Activated T-cell treated with anti-CD3 and anti-CD28 coated beads, Interleukin-2, amount 50 U/mL, for 4 hours (primary cell): Measurements from ENCODE around the gene SMARCA2. TPM values are rescaled to one million over a fixed set of nuclear protein-coding genes. Genes with fewer than 3 reads are reported as not detected.
A peak's percentile ranks its signal among the peaks of the same experiment; 100 is the strongest.

Experiments used
- ATAC-seq, 2 donors: fragments of 200-7000 bp; cut with Tn5 transposase; one replicate each; pipeline ENCODE4 v1.10.0; 2021
- DNase-seq: peaks from one replicate; pipeline ENCODE4 v3.0.0-alpha.2; 2020
- H3K27me3 Mint-ChIP-seq: one replicate; pipeline ENCODE4 v1.8.0; 2021; ENCODE audit warnings: low read depth, mixed read lengths
- H3K36me3 Mint-ChIP-seq: one replicate; pipeline ENCODE4 v1.8.0; 2022; ENCODE audit warnings: mixed read lengths; ENCODE audit not compliant: insufficient read depth
- H3K4me1 Mint-ChIP-seq: one replicate; pipeline ENCODE4 v1.8.0; 2021; ENCODE audit warnings: low read depth, mixed read lengths
- H3K4me3 Mint-ChIP-seq: one replicate; pipeline ENCODE4 v1.8.0; 2021; ENCODE audit warnings: mild to moderate bottlenecking, moderate library complexity, mixed read lengths
- H3K9me3 Mint-ChIP-seq: one replicate; pipeline ENCODE4 v1.8.0; 2021; ENCODE audit warnings: mixed read lengths
- total RNA-seq, 3 donors: library from RNA; stranded (reverse); gene quantifications; one replicate each; pipeline ENCODE4 v1.2.1, GENCODE V29; 2021

The SMARCA2 gene
- total RNA-seq, 3 donors from 2014 or later, result 65.4 to 120 (median 93.5) TPM

DNA sequence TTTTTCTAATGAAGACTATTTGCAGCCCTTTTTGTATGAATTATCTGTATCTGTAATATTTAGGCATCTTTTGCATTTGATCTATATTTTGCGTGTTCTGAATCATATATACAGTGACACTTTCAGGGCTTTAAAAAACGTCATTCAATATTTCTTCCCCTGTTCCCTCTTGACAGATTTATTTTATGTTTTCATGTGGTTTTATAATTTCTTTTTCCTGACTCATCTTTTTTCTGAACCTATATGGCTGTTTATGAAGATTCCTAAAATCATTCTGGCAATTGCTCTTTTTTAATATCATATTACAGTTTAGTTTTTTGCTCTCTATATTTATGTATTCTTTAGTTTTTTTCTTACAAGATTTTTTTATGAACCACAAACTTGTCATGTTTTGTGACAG lies 67.6 kb downstream of the SMARCA2 start:
- no peak overlapping the region for H3K4me3 Mint-ChIP-seq
- peaks cover 12% of the 10 kb centered on the region for H3K4me1 Mint-ChIP-seq
- no peaks in the 10 kb centered on the region for H3K9me3 Mint-ChIP-seq
- ATAC-seq, result no peak
- peaks cover 56% of the 10 kb centered on the region for H3K36me3 Mint-ChIP-seq
- no peaks in the 10 kb centered on the region for H3K27me3 Mint-ChIP-seq
- DNase-seq, result no peak

GRCh38 chr9:2083479-2083878 lies 68.3 kb downstream of the SMARCA2 start:
- Mint-ChIP-seq H3K4me3 (no peak overlapping the region), H3K36me3 (peaks cover 59% of the 10 kb centered on the region), H3K9me3 (no peaks in the 10 kb centered on the region), H3K4me1 (peaks cover 14% of the 10 kb centered on the region), H3K27me3 (no peaks in the 10 kb centered on the region)
- DNase-seq, result no peak
- no peak for ATAC-seq

GRCh38 chr9:2085716-2086115 lies 70.6 kb downstream of the SMARCA2 start:
- no peak overlapping the region for H3K4me3 Mint-ChIP-seq

DNA sequence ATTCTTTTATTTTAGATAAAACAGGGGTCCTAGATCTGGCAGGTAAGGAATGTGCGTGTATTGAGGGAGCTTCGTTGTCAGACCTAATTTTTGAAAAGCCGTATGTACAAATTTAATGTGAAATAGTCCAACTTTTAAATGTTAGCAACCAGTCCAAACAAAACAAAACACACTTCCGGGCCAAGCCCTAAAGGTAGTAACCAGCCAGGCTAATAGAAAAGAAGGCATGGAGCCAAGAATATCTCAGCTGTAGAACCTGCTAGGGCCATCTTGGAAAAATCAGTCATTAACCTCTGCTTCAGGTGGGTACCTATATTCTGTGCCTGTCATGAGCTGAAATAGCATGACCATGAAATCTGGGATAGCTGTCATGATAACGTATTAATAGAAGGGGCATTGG lies 71.0 kb downstream of the SMARCA2 start:
- peaks cover 52% of the 10 kb centered on the region for H3K36me3 Mint-ChIP-seq
- ATAC-seq (no peak), DNase-seq (no peak)
- H3K4me3 Mint-ChIP-seq, result no peak overlapping the region
- H3K27me3 Mint-ChIP-seq, result no peaks in the 10 kb centered on the region
- H3K9me3 Mint-ChIP-seq, result no peaks in the 10 kb centered on the region
- H3K4me1 Mint-ChIP-seq, result peaks cover 14% of the 10 kb centered on the region

More at GRCh38 chr9:2085716-2086115, 70.6 kb downstream of the SMARCA2 start:
- DNase-seq (no peak), ATAC-seq (no peak)
- Mint-ChIP-seq H3K36me3 (peaks cover 50% of the 10 kb centered on the region), H3K27me3 (no peaks in the 10 kb centered on the region), H3K9me3 (no peaks in the 10 kb centered on the region), H3K4me1 (peaks cover 14% of the 10 kb centered on the region)

DNA sequence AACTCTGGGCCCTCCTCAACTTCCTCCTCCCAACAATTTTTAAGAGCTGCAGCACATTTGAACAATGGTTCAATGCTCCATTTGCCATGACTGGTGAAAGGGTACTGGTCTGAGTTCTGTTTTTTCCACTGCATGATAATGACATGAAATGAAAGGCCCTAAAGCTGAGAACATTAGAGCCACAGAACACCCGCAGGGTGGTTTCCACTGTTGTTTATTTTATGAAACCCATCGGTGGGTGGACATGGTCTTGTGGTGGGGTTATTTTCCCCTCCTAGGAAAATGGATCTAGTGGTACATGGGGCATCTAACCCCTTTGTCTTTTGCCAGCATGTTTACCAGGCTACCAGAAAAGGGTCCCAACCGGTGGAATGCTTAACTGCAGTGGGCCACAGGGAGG lies 71.8 kb downstream of the SMARCA2 start:
- Mint-ChIP-seq H3K27me3 (no peaks in the 10 kb centered on the region), H3K4me3 (no peak overlapping the region), H3K4me1 (peaks cover 14% of the 10 kb centered on the region), H3K9me3 (no peaks in the 10 kb centered on the region), H3K36me3 (peaks cover 50% of the 10 kb centered on the region)
- no peak for DNase-seq
- no peak for ATAC-seq

- Mint-ChIP-seq H3K9me3 (no peaks in the 10 kb centered on the region), H3K27me3 (no peaks in the 10 kb centered on the region), H3K4me1 (peaks cover 14% of the 10 kb centered on the region), H3K36me3 (peaks cover 50% of the 10 kb centered on the region), H3K4me3 (no peak overlapping the region)
- DNase-seq (no peak), ATAC-seq (peak; percentile 87 to 91)
Measured at GRCh38 chr9:2087500-2088313, 72.6 kb downstream of the SMARCA2 start.

GRCh38 chr9:2093920-2094597 lies 78.9 kb downstream of the SMARCA2 start:
- Mint-ChIP-seq H3K9me3 (no peaks in the 10 kb centered on the region), H3K4me1 (no peaks in the 10 kb centered on the region), H3K27me3 (no peaks in the 10 kb centered on the region), H3K36me3 (peaks cover 40% of the 10 kb centered on the region), H3K4me3 (no peak overlapping the region)
- DNase-seq (no peak), ATAC-seq (no peak)

- no peaks in the 10 kb centered on the region for H3K4me1 Mint-ChIP-seq
- no peaks in the 10 kb centered on the region for H3K9me3 Mint-ChIP-seq
- no peaks in the 10 kb centered on the region for H3K27me3 Mint-ChIP-seq
- DNase-seq (no peak), ATAC-seq (no peak)
- peaks cover 45% of the 10 kb centered on the region for H3K36me3 Mint-ChIP-seq
- H3K4me3 Mint-ChIP-seq, result no peak overlapping the region
Measured at GRCh38 chr9:2096376-2096970, 81.3 kb downstream of the SMARCA2 start.

- no peaks in the 10 kb centered on the region for H3K27me3 Mint-ChIP-seq
- no peaks in the 10 kb centered on the region for H3K4me1 Mint-ChIP-seq
- H3K9me3 Mint-ChIP-seq, result no peaks in the 10 kb centered on the region
- DNase-seq (no peak), ATAC-seq (no peak)
- H3K4me3 Mint-ChIP-seq, result no peak overlapping the region
- peaks cover 52% of the 10 kb centered on the region for H3K36me3 Mint-ChIP-seq
Measured at GRCh38 chr9:2106666-2107065, 91.5 kb downstream of the SMARCA2 start.

DNA sequence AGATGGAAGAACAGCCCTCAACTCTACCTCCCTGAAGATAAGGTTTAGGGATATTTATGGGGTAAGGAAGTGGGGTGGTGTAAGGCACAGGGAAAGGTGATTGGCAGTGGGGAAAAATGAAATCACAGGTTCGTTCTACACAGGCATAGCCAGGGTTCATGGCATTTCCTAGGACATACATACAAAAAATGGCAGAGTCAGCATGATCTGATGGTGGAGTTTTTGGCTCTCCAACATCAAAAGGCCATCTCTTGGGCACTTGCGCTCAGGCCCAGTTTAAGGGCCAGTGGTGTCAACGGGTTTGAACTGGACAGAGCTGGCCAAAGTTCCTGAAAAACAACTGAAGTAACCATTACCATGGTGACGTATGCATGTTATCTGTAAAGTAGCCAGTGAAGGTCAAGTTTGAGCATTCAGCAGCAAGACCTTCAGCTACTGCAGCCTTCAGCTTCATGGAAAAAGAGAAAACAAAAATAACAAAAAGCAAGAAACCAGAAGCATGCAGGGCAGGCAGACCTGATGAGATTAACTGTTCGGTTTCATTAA lies 92.8 kb downstream of the SMARCA2 start:
- DNase-seq (no peak), ATAC-seq (no peak)
- H3K4me1 Mint-ChIP-seq, result no peaks in the 10 kb centered on the region
- H3K27me3 Mint-ChIP-seq, result no peaks in the 10 kb centered on the region
- H3K36me3 Mint-ChIP-seq, result peaks cover 57% of the 10 kb centered on the region
- H3K4me3 Mint-ChIP-seq, result no peak overlapping the region
- no peaks in the 10 kb centered on the region for H3K9me3 Mint-ChIP-seq

- H3K27me3 Mint-ChIP-seq, result no peaks in the 10 kb centered on the region
- no peak overlapping the region for H3K4me3 Mint-ChIP-seq
- DNase-seq (no peak), ATAC-seq (no peak)
- H3K9me3 Mint-ChIP-seq, result no peaks in the 10 kb centered on the region
- H3K36me3 Mint-ChIP-seq, result peaks cover 51% of the 10 kb centered on the region
- H3K4me1 Mint-ChIP-seq, result no peaks in the 10 kb centered on the region
Measured at GRCh38 chr9:2109069-2109650, 94.0 kb downstream of the SMARCA2 start.

DNA sequence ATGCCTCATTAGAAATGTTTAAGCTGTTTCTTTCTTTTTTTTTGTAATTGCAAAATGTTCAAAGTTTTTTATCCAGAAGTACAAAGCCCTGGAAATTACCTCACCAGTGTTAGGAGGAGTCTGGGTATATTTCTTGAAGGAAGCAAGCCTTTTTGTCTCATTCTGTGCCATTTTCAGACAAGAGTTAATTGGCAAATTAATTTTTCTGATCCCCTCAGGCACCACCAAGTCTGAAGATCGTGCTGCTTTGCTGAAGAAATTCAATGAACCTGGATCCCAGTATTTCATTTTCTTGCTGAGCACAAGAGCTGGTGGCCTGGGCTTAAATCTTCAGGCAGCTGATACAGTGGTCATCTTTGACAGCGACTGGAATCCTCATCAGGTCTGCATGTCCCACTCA lies 94.9 kb downstream of the SMARCA2 start:
- no peaks in the 10 kb centered on the region for H3K4me1 Mint-ChIP-seq
- H3K9me3 Mint-ChIP-seq, result no peaks in the 10 kb centered on the region
- H3K36me3 Mint-ChIP-seq, result peaks cover 52% of the 10 kb centered on the region
- no peaks in the 10 kb centered on the region for H3K27me3 Mint-ChIP-seq
- DNase-seq (no peak), ATAC-seq (no peak)
- H3K4me3 Mint-ChIP-seq, result no peak overlapping the region

DNA sequence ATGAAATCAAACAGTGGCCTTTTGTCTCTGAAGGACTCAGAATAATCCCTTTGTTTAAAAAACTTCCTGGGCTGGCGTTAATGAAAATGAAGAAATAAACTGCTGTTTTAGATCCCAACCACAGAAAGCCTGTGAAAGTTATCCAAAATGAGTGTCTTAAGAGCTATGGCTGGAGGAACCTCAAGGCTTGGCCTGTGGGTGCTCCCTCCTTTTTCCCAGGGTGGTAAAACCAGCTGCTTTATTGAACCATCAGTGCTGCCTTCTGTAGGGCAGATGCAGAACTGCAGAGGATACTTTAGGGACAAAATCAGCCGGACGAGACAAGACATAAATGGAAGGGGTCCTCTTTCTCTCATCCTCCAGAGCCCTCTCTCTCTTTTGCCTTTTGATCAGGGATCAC lies 100.9 kb downstream of the SMARCA2 start:
- DNase-seq, result no peak
- no peak for ATAC-seq
- Mint-ChIP-seq H3K4me3 (no peak overlapping the region), H3K4me1 (no peaks in the 10 kb centered on the region), H3K36me3 (peaks cover 54% of the 10 kb centered on the region), H3K27me3 (no peaks in the 10 kb centered on the region), H3K9me3 (no peaks in the 10 kb centered on the region)

DNA sequence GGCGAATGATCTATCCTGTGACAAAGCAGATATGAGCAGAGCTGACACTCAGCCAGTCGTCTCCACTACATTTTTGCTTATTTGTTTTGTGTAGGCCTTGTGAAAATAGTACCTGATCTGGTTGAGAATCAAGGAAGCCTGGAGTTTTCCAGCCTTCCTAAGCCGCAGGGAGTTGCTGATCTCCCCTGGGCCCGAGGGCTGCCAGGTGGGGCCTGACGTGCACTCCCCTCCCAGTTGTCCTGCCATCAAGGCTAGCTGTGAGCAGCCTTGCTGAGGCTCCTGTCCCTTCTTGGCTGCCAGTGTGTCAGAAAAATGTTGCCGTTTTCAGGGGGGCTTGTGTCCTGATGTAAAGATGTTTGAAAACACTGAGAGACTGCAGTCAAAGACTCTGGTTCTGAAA lies 102.4 kb downstream of the SMARCA2 start:
- no peaks in the 10 kb centered on the region for H3K27me3 Mint-ChIP-seq
- ATAC-seq, result no peak
- H3K4me1 Mint-ChIP-seq, result no peaks in the 10 kb centered on the region
- H3K36me3 Mint-ChIP-seq, result peaks cover 43% of the 10 kb centered on the region
- H3K4me3 Mint-ChIP-seq, result no peak overlapping the region
- no peaks in the 10 kb centered on the region for H3K9me3 Mint-ChIP-seq
- DNase-seq, result no peak
